SK-N-SH (cell line): ENCODE results near the gene APPL2.

Experiments
- FOSL2 ChIP-seq: IDR thresholded peaks from 2 replicates; pipeline ENCODE4 v1.4.0; 2012; ENCODE audit warnings: low read depth, mild to moderate bottlenecking, moderate library complexity, borderline replicate concordance
- TF ChIP-seq, protein P1 (sequence below): IDR thresholded peaks from 2 replicates; pipeline ENCODE4 v1.4.0; 2012; ENCODE audit warnings: low read depth, borderline replicate concordance

DNA sequence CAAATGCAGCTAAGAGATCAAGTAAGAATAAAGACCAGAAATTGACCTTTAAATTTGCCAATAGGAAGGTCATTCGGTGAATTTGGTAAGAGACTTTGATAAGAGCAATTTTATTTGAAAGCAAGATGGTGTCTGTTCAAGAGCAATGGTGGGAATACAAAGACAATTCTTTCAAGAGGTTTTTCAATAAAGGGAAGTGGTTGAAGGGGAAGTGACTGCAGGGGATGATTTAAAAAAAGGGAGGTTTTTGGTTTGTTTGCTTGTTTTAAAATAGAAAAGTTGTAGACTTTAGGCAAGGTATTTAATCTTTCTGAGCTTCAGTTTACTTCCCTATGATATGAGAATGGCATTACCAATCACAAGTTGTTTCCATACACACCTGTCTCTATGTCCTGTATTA, 4.3 kb upstream of the APPL2 start:
- TF ChIP-seq FOSL2: no peak
- TF ChIP-seq, protein P1, sequence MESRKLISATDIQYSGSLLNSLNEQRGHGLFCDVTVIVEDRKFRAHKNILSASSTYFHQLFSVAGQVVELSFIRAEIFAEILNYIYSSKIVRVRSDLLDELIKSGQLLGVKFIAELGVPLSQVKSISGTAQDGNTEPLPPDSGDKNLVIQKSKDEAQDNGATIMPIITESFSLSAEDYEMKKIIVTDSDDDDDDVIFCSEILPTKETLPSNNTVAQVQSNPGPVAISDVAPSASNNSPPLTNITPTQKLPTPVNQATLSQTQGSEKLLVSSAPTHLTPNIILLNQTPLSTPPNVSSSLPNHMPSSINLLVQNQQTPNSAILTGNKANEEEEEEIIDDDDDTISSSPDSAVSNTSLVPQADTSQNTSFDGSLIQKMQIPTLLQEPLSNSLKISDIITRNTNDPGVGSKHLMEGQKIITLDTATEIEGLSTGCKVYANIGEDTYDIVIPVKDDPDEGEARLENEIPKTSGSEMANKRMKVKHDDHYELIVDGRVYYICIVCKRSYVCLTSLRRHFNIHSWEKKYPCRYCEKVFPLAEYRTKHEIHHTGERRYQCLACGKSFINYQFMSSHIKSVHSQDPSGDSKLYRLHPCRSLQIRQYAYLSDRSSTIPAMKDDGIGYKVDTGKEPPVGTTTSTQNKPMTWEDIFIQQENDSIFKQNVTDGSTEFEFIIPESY: no peak
